GM23248 (cell line): ENCODE data around the gene PEX26. TPM values are rescaled to one million over a fixed set of nuclear protein-coding genes. Genes with fewer than 3 reads are reported as not detected.
"Not testable (repeated sequence)": the region's sequence is repeated elsewhere in the genome, so short reads cannot be mapped to it uniquely, and the experiment has no call there.

Source experiments
- DNase-seq: peaks from one replicate; pipeline ENCODE4 v3.0.0-alpha.2; 2015
- H2AFZ ChIP-seq: fragments of 200-600 bp; sonication (generic); 2 replicates; pipeline ENCODE4 v1.6.1; 2016; ENCODE audit warnings: antibody characterized with exemption
- H3F3A ChIP-seq: fragments of 200-600 bp; sonication (generic); 2 replicates; pipeline ENCODE4 v1.6.1; 2016; ENCODE audit warnings: mild to moderate bottlenecking, antibody characterized with exemption, mixed run types; ENCODE audit not compliant: insufficient read depth
- H3K27ac ChIP-seq: fragments of 200-600 bp; sonication (generic); 2 replicates; pipeline ENCODE4 v1.5.1; 2016; ENCODE audit warnings: mild to moderate bottlenecking
- H3K27me3 ChIP-seq: fragments of 200-600 bp; sonication (generic); replicated peaks from 2 replicates; pipeline ENCODE4 v1.6.1; 2016; ENCODE audit warnings: mild to moderate bottlenecking; ENCODE audit not compliant: insufficient read depth
- H3K36me3 ChIP-seq: fragments of 200-600 bp; sonication (generic); 2 replicates; pipeline ENCODE4 v1.6.1; 2016; ENCODE audit warnings: low read depth, mild to moderate bottlenecking
- H3K4me1 ChIP-seq: fragments of 200-600 bp; sonication (generic); 2 replicates; pipeline ENCODE4 v1.6.1; 2016; ENCODE audit warnings: mild to moderate bottlenecking; ENCODE audit not compliant: insufficient read depth
- H3K4me2 ChIP-seq: fragments of 200-600 bp; sonication (generic); one replicate; pipeline ENCODE4 v1.6.1; 2016; ENCODE audit warnings: mild to moderate bottlenecking; ENCODE audit not compliant: unreplicated experiment
- H3K4me3 ChIP-seq: fragments of 200-600 bp; sonication (generic); 2 replicates; pipeline ENCODE4 v1.5.1; 2016; ENCODE audit warnings: mild to moderate bottlenecking
- H3K79me2 ChIP-seq: fragments of 200-600 bp; sonication (generic); 2 replicates; pipeline ENCODE4 v1.6.1; 2016; ENCODE audit warnings: mild to moderate bottlenecking; ENCODE audit not compliant: insufficient read depth
- H3K9ac ChIP-seq: fragments of 200-600 bp; sonication (generic); 2 replicates; pipeline ENCODE4 v1.6.1; 2016; ENCODE audit warnings: mild to moderate bottlenecking
- H3K9me2 ChIP-seq: fragments of 200-600 bp; sonication (generic); 2 replicates; pipeline ENCODE4 v1.6.1; 2016; ENCODE audit warnings: mixed run types, mild to moderate bottlenecking, moderate library complexity; ENCODE audit not compliant: insufficient read depth
- H3K9me3 ChIP-seq: fragments of 200-600 bp; sonication (generic); one replicate; pipeline ENCODE4 v1.6.1; 2017; ENCODE audit warnings: low read depth
- H4K20me1 ChIP-seq: fragments of 200-600 bp; sonication (generic); 2 replicates; pipeline ENCODE4 v1.6.0; 2016; ENCODE audit not compliant: insufficient read depth
- EZH2 ChIP-seq: fragments of 200-600 bp; sonication (generic); IDR thresholded peaks from 2 replicates; pipeline ENCODE4 v1.6.1; 2018; ENCODE audit warnings: antibody characterized with exemption, mild to moderate bottlenecking; ENCODE audit not compliant: insufficient read depth, poor library complexity, severe bottlenecking
- EZH2phosphoT487 ChIP-seq: fragments of 200-600 bp; sonication (generic); IDR thresholded peaks from 2 replicates; pipeline ENCODE4 v1.6.1; 2018; ENCODE audit warnings: antibody characterized with exemption, moderate library complexity, mild to moderate bottlenecking, low read depth; ENCODE audit not compliant: insufficient read depth
- WGBS, 2 experiments: methylation state at CpG; one replicate each; pipeline ENCODE4 v1.1.6; 2015 to 2017; ENCODE audit warnings: low lambda C conversion rate in 2 of 2, low coverage in 1 of 2; ENCODE audit errors: missing lambda C conversion rate in 2 of 2; 5-methylcytosine and 5-hydroxymethylcytosine counted together
- in situ Hi-C: fragments of 300-500 bp; cut with MboI; formaldehyde crosslinking; loops from 2 replicates; pipeline ENCODE4 v1.15.0; 2020
- polyA plus RNA-seq: library from polyadenylated mRNA; unstranded; fragments of >200 nt; fragmentation: Nextera tagmentation; extraction: Ambion mirVana; gene quantifications from 2 replicates; pipeline ENCODE4 v1.2.1, GENCODE V29; 2016
- total RNA-seq: library from RNA; depleted of rRNA; stranded (reverse); fragments of >200 nt; shearing (Covaris generic); gene quantifications from 2 replicates; pipeline ENCODE4 v1.2.3, GENCODE V29; 2014

Gene PEX26
- total and polyA plus RNA-seq, 2 experiments from 2014 or later: 4.7 to 32.2 TPM

GRCh38 chr22:18136563-18137320 is 59.0 kb downstream of the PEX26 start:
- H3K4me3 ChIP-seq: no peak overlapping the region
- no peak overlapping the region for H3K9ac ChIP-seq
- DNase-seq: no peak

DNA sequence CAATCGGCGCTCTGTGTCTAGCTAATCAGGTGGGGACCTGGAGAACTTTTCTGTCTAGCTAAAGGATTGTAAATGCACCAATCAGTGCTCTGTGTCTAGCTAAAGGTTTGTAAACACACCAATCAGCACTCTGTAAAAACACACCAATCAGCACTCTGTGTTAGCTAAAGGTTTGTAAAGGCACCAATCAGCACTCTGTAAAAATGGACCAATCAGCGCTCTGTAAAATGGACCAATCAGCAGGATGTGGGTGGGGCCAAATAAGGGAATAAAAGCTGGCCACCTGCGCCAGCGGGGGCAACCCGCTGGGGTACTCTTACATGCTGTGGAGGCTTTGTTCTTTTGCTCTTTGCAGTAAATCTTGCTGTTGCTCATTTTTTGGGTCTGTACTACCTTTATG is 63.2 kb downstream of the PEX26 start:
- H3K4me3 ChIP-seq, H3K4me2 ChIP-seq, H3K9ac ChIP-seq, H2AFZ ChIP-seq, in situ Hi-C loops, H3F3A ChIP-seq, H4K20me1 ChIP-seq, H3K36me3 ChIP-seq, H3K27me3 ChIP-seq, H3K4me1 ChIP-seq, H3K27ac ChIP-seq, H3K9me2 ChIP-seq, H3K9me3 ChIP-seq, DNase-seq, H3K79me2 ChIP-seq: not testable (repeated sequence)
- 79 to 86% methylated on average over 6 of the region's 6 CpGs for WGBS, 2 experiments

More at GRCh38 chr22:18136563-18137320, 59.0 kb downstream of the PEX26 start:
- Histone ChIP-seq H3F3A (no peaks in the 10 kb centered on the region), H4K20me1 (no peaks in the 10 kb centered on the region), H2AFZ (no peak overlapping the region), H3K27ac (no peak overlapping the region), H3K9me2 (no peaks in the 10 kb centered on the region), H3K27me3 (no peaks in the 10 kb centered on the region), H3K4me1 (no peaks in the 10 kb centered on the region), H3K36me3 (no peaks in the 10 kb centered on the region), H3K9me3 (no peaks in the 10 kb centered on the region), H3K4me2 (no peak overlapping the region), H3K79me2 (no peaks in the 10 kb centered on the region)
- in situ Hi-C loops: no loop called here
- TF ChIP-seq EZH2: no peak
- TF ChIP-seq EZH2phosphoT487: no peak
- WGBS, 2 experiments: 91 to 93% methylated on average over 20 to 21 of the region's 21 CpGs

DNA sequence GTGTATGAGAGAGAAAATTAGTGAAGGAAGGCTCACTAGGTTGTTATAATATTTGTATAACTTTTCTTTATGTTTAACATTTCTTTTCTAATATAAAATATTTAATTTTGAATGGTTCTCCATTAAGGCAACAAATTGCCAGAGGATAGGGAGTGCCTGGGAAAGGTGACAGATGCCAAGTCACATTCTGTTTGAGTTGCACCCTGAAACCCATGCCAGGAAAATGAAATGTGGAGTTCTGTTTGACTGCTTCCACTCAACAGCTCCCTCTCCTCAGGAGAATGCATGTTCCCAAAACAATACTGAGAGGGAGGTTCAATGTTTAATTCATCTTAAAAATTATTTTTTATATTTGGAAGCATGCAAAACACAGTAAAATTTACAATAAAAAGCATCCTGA is 66.3 kb downstream of the PEX26 start:
- no peak overlapping the region for H2AFZ ChIP-seq
- no peaks in the 10 kb centered on the region for H3F3A ChIP-seq
- no peak for DNase-seq
- no peaks in the 10 kb centered on the region for H3K9me3 ChIP-seq
- in situ Hi-C loops: no loop called here
- no peaks in the 10 kb centered on the region for H3K27me3 ChIP-seq
- H4K20me1 ChIP-seq: no peaks in the 10 kb centered on the region
- no peak overlapping the region for H3K4me3 ChIP-seq
- H3K4me1 ChIP-seq: no peaks in the 10 kb centered on the region
- no peak overlapping the region for H3K27ac ChIP-seq
- H3K36me3 ChIP-seq: no peaks in the 10 kb centered on the region
- no peak overlapping the region for H3K4me2 ChIP-seq
- no peaks in the 10 kb centered on the region for H3K9me2 ChIP-seq
- H3K9ac ChIP-seq: no peak overlapping the region
- TF ChIP-seq EZH2phosphoT487 (no peak), EZH2 (no peak)
- H3K79me2 ChIP-seq: no peaks in the 10 kb centered on the region

DNA sequence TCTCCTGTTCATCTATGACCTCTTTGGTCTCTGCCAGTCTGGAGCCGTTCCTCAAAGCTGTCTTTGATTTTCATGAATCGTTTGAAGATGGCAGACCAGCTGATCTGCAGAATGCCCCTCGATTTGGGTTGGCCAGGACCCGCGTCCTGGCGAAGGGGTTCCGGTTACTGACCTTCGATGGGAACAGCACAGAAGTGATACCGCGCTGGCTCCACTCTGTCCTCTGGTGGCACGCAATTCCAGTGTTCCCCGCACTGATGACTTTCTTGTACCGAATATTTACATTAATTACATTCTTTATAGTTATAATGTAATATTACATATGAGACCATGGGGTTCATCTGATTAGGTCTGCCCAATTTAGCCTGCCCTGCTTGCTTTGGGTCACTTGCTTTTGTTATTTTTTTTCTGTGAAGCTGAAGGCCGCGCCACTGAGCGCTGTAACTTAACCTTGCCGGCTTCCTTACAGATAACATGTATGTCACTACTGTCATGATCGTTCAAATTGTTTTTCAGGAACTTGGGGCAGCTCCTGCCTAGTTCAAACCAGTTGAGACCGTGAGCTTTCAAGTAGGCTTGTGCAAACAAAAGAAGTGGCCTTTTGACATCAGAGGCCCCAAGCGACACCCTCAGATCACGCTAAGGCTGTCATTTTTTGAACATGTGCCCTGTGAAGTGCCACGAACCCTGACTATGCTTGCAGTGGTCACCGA is 68.0 kb downstream of the PEX26 start:
- no peaks in the 10 kb centered on the region for H3F3A ChIP-seq
- H3K36me3 ChIP-seq: no peaks in the 10 kb centered on the region
- H4K20me1 ChIP-seq: no peaks in the 10 kb centered on the region
- no peaks in the 10 kb centered on the region for H3K9me3 ChIP-seq
- no peak overlapping the region for H2AFZ ChIP-seq
- no peak overlapping the region for H3K9ac ChIP-seq
- TF ChIP-seq EZH2: no peak
- TF ChIP-seq EZH2phosphoT487: no peak
- in situ Hi-C loops: no loop called here
- H3K79me2 ChIP-seq: no peaks in the 10 kb centered on the region
- 0 out of 2 replicates have a peak, but pooled peaks cover 4% of the 10 kb centered on the region for H3K4me1 ChIP-seq
- H3K27me3 ChIP-seq: no peaks in the 10 kb centered on the region
- WGBS, 2 experiments: 83 to 85% methylated on average over 23 of the region's 23 CpGs
- H3K4me3 ChIP-seq: no peak overlapping the region
- no peaks in the 10 kb centered on the region for H3K9me2 ChIP-seq
- no peak overlapping the region for H3K4me2 ChIP-seq
- no peak overlapping the region for H3K27ac ChIP-seq
- no peak for DNase-seq
